ENCODE results near the gene PCNX1. TPM values are rescaled to one million over a fixed set of nuclear protein-coding genes. Genes with fewer than 3 reads are reported as not detected.
A peak's percentile ranks its signal among the peaks of the same experiment; 100 is the strongest.
"Not testable (repeated sequence)": the region's sequence is repeated elsewhere in the genome, so short reads cannot be mapped to it uniquely, and the experiment has no call there.

PCNX1 gene
- polyA plus RNA-seq, 3 donors = 7.3 to 26.7 (median 8.1) TPM

GRCh38 chr14:70872678-70873020 lies 34.6 kb upstream of the PCNX1 start:
- Mint-ChIP-seq H3K9me3 (peaks cover 13 to 18% (median 15%) of the 10 kb centered on the region in 7 donors), H3K36me3 (no peaks in the 10 kb centered on the region), H3K27me3 (ENCODE audit: low read depth in 3 of 3) (peaks cover 0 to 3% (median 0%) of the 10 kb centered on the region in 3 donors), H3K4me3 (peak overlapping the region; percentile 36 to 42), H3K4me1 (peaks cover 12% of the 10 kb centered on the region), H3K27ac (peak overlapping the region in 2 of 7 donors; percentile 42 to 63)
- no peaks in the 10 kb centered on the region for H3K79me2 ChIP-seq (ENCODE audit: insufficient read depth, low read length)
- H3K27ac ChIP-seq (ENCODE audit: low read depth in 1 of 2, low read length in 2 of 2) = peak overlapping the region in 1 of 2 donors; percentile 58
- H3K4me2 ChIP-seq (replicated peaks; ENCODE audit: extremely low read depth, low read length, poor library complexity, severe bottlenecking) = peak overlapping the region; percentile 38
- H2AFZ ChIP-seq (ENCODE audit: insufficient read depth, low read depth, low read length, poor library complexity, severe bottlenecking) = peak overlapping the region; percentile 46
- no CpG with 5 or more reads among the region's 1 CpG for WGBS (ENCODE audit: insufficient coverage)
- H3K4me3 ChIP-seq (replicated peaks in 1 of 3; ENCODE audit: low read depth in 2 of 3, low read length in 3 of 3) = peak overlapping the region in 1 of 3 experiments; percentile 34
- peaks cover 15 to 17% of the 10 kb centered on the region in 2 donors for H3K9me3 ChIP-seq (replicated peaks in 1 of 2; ENCODE audit: control insufficient read depth in 1 of 2, insufficient read depth in 1 of 2, low read length in 2 of 2)
- no peak for DNase-seq
- H3K36me3 ChIP-seq (replicated peaks in 1 of 2; ENCODE audit: control insufficient read depth in 1 of 2, insufficient read depth in 2 of 2, low read length in 2 of 2) = no peaks in the 10 kb centered on the region
- no peaks in the 10 kb centered on the region for H4K20me1 ChIP-seq (ENCODE audit: insufficient read depth, low read length)
- H3K27me3 ChIP-seq (ENCODE audit: control insufficient read depth in 2 of 2, insufficient read depth in 2 of 2, low read length in 2 of 2) = no peaks in the 10 kb centered on the region
- intact Hi-C loops (cut with micrococcal nuclease) = loop anchor here (5.0 to 10.0 kb wide), 3 partner anchors 35 to 102 kb away; partner anchors contain the start of gene PCNX1 (in 1 of the 2)
- H3K9ac ChIP-seq (ENCODE audit: insufficient read depth, low read length, poor library complexity, severe bottlenecking) = no peak overlapping the region
- no peak for TF ChIP-seq CTCF (IDR thresholded peaks at IDR 0.05)
- H3K4me1 ChIP-seq (ENCODE audit: control insufficient read depth in 1 of 2, insufficient read depth in 2 of 2, low read length in 2 of 2) = peaks cover 2 to 14% of the 10 kb centered on the region in 2 donors

- peak overlapping the region in 2 of 7 donors; percentile 27 to 80 for H3K27ac Mint-ChIP-seq
These were observed 33.6 kb upstream of the PCNX1 start for GRCh38 chr14:70873627-70874026.

GRCh38 chr14:70875811-70876460 lies 31.3 kb upstream of the PCNX1 start:
- not testable (repeated sequence) for DNase-seq; H3K9ac ChIP-seq (ENCODE audit: insufficient read depth, low read length, poor library complexity, severe bottlenecking); H3K27me3 Mint-ChIP-seq (ENCODE audit: low read depth in 3 of 3); H3K36me3 ChIP-seq (replicated peaks in 1 of 2; ENCODE audit: control insufficient read depth in 1 of 2, insufficient read depth in 2 of 2, low read length in 2 of 2); H3K79me2 ChIP-seq (ENCODE audit: insufficient read depth, low read length); H3K27ac ChIP-seq (ENCODE audit: low read depth in 1 of 2, low read length in 2 of 2); H4K20me1 ChIP-seq (ENCODE audit: insufficient read depth, low read length); H3K4me3 Mint-ChIP-seq; H3K27ac Mint-ChIP-seq; H3K4me2 ChIP-seq (replicated peaks; ENCODE audit: extremely low read depth, low read length, poor library complexity, severe bottlenecking); H3K36me3 Mint-ChIP-seq; H2AFZ ChIP-seq (ENCODE audit: insufficient read depth, low read depth, low read length, poor library complexity, severe bottlenecking); H3K4me3 ChIP-seq (replicated peaks in 1 of 3; ENCODE audit: low read depth in 2 of 3, low read length in 3 of 3); H3K27me3 ChIP-seq (ENCODE audit: control insufficient read depth in 2 of 2, insufficient read depth in 2 of 2, low read length in 2 of 2)
- WGBS (ENCODE audit: insufficient coverage) = 100% methylated on average over 1 of the region's 6 CpGs
- Mint-ChIP-seq H3K4me1 (peaks cover 32% of the 10 kb centered on the region), H3K9me3 (peaks cover 3 to 11% (median 9%) of the 10 kb centered on the region in 7 donors)
- Histone ChIP-seq H3K4me1 (ENCODE audit: control insufficient read depth in 1 of 2, insufficient read depth in 2 of 2, low read length in 2 of 2) (peaks cover 18 to 34% of the 10 kb centered on the region in 2 donors), H3K9me3 (replicated peaks in 1 of 2; ENCODE audit: control insufficient read depth in 1 of 2, insufficient read depth in 1 of 2, low read length in 2 of 2) (peaks cover 6 to 12% of the 10 kb centered on the region in 2 donors)
- intact Hi-C loops (cut with micrococcal nuclease) = loop anchor here in 1 of 2 donors (10.0 kb wide), 2 partner anchors 49 to 99 kb away; no protein-coding TSS in a partner anchor

More at GRCh38 chr14:70873627-70874026, 33.6 kb upstream of the PCNX1 start:
- peak; percentile 49 for TF ChIP-seq CTCF (IDR thresholded peaks at IDR 0.05)
- Mint-ChIP-seq H3K36me3 (no peaks in the 10 kb centered on the region), H3K4me1 (peaks cover 13% of the 10 kb centered on the region), H3K4me3 (no peak overlapping the region), H3K27me3 (ENCODE audit: low read depth in 3 of 3) (peaks cover 0 to 3% (median 0%) of the 10 kb centered on the region in 3 donors), H3K9me3 (peaks cover 10 to 18% (median 15%) of the 10 kb centered on the region in 7 donors)
- peak overlapping the region; percentile 35 for H3K4me2 ChIP-seq (replicated peaks; ENCODE audit: extremely low read depth, low read length, poor library complexity, severe bottlenecking)
- H2AFZ ChIP-seq (ENCODE audit: insufficient read depth, low read depth, low read length, poor library complexity, severe bottlenecking) = no peak overlapping the region
- no peaks in the 10 kb centered on the region for H4K20me1 ChIP-seq (ENCODE audit: insufficient read depth, low read length)
- H3K4me1 ChIP-seq (ENCODE audit: control insufficient read depth in 1 of 2, insufficient read depth in 2 of 2, low read length in 2 of 2) = peaks cover 2 to 14% of the 10 kb centered on the region in 2 donors
- 33% methylated on average over 3 of the region's 4 CpGs for WGBS (ENCODE audit: insufficient coverage)
- intact Hi-C loops (cut with micrococcal nuclease) = loop anchor here (5.0 to 10.0 kb wide), 3 partner anchors 34 to 101 kb away; partner anchors contain the start of gene PCNX1 (in 1 of the 2)
- no peak overlapping the region for H3K27ac ChIP-seq (ENCODE audit: low read depth in 1 of 2, low read length in 2 of 2)
- H3K4me3 ChIP-seq (replicated peaks in 1 of 3; ENCODE audit: low read depth in 2 of 3, low read length in 3 of 3) = no peak overlapping the region
- no peaks in the 10 kb centered on the region for H3K36me3 ChIP-seq (replicated peaks in 1 of 2; ENCODE audit: control insufficient read depth in 1 of 2, insufficient read depth in 2 of 2, low read length in 2 of 2)
- H3K27me3 ChIP-seq (ENCODE audit: control insufficient read depth in 2 of 2, insufficient read depth in 2 of 2, low read length in 2 of 2) = no peaks in the 10 kb centered on the region
- no peaks in the 10 kb centered on the region for H3K79me2 ChIP-seq (ENCODE audit: insufficient read depth, low read length)
- no peak overlapping the region for H3K9ac ChIP-seq (ENCODE audit: insufficient read depth, low read length, poor library complexity, severe bottlenecking)
- peak; percentile 35 to 65 (median 51) for DNase-seq
- peaks cover 15 to 17% of the 10 kb centered on the region in 2 donors for H3K9me3 ChIP-seq (replicated peaks in 1 of 2; ENCODE audit: control insufficient read depth in 1 of 2, insufficient read depth in 1 of 2, low read length in 2 of 2)

Data from CD14-positive monocyte (primary cell).